Cardiac muscle cell (in vitro differentiated cells and primary cell): ENCODE measurements around the gene RNLS. TPM values are rescaled to one million over a fixed set of nuclear protein-coding genes. Genes with fewer than 3 reads are reported as not detected.

Source experiments
- DNase-seq, 2 donors: peaks; one replicate each; pipeline versions ENCODE4 v3.0.0 to v3.0.0-alpha.2; 2010 to 2017; ENCODE audit warnings: low read depth in 1 of 2, low spot score in 1 of 2
- H3K27ac ChIP-seq: fragments of 200-600 bp; sonication (generic); 2 replicates; pipeline ENCODE4 v1.5.1; 2016
- H3K27me3 ChIP-seq: fragments of 200-600 bp; sonication (generic); 2 replicates; pipeline ENCODE4 v1.6.0; 2016; ENCODE audit warnings: control low read depth
- H3K36me3 ChIP-seq: fragments of 200-600 bp; sonication (generic); 2 replicates; pipeline ENCODE4 v1.5.1; 2016; ENCODE audit warnings: control low read depth
- H3K4me1 ChIP-seq: fragments of 200-600 bp; sonication (generic); 2 replicates; pipeline ENCODE4 v1.8.1; 2017; ENCODE audit warnings: low read depth, mild to moderate bottlenecking, mixed run types
- H3K4me3 ChIP-seq: fragments of 200-600 bp; sonication (generic); 2 replicates; pipeline ENCODE4 v1.5.1; 2016; ENCODE audit warnings: mild to moderate bottlenecking
- H3K9me3 ChIP-seq: fragments of 200-600 bp; sonication (generic); 2 replicates; pipeline ENCODE4 v1.5.1; 2017; ENCODE audit warnings: low read depth, mild to moderate bottlenecking, control low read depth
- CTCF ChIP-seq: IDR thresholded peaks from 2 replicates; pipeline ENCODE4 v1.5.1; 2012; ENCODE audit warnings: low read depth, mild to moderate bottlenecking, low read length
- polyA plus RNA-seq: library from polyadenylated mRNA; unstranded; fragments of >200 nt; fragmentation: Nextera tagmentation; extraction: Ambion mirVana; gene quantifications from 2 replicates; pipeline ENCODE4 v1.2.1, GENCODE V29; 2016
- total RNA-seq: library from RNA; depleted of rRNA; stranded (reverse); fragments of >200 nt; gene quantifications from 2 replicates; pipeline ENCODE4 v1.2.3, GENCODE V29; 2016

The RNLS gene
- total and polyA plus RNA-seq, 2 experiments from 2014 or later = 6.9 to 13.9 TPM

GRCh38 chr10:88536437-88536836 is 46.7 kb downstream of the RNLS start:
- H3K27me3 ChIP-seq = no peaks in the 10 kb centered on the region
- no peak overlapping the region for H3K27ac ChIP-seq
- TF ChIP-seq CTCF = no peak
- no peak for DNase-seq
- no peaks in the 10 kb centered on the region for H3K4me1 ChIP-seq
- no peak overlapping the region for H3K4me3 ChIP-seq
- no peaks in the 10 kb centered on the region for H3K9me3 ChIP-seq
- no peaks in the 10 kb centered on the region for H3K36me3 ChIP-seq

- no peak for DNase-seq
- no peak overlapping the region for H3K4me3 ChIP-seq
- H3K36me3 ChIP-seq = no peaks in the 10 kb centered on the region
- no peak overlapping the region for H3K27ac ChIP-seq
- no peaks in the 10 kb centered on the region for H3K9me3 ChIP-seq
- TF ChIP-seq CTCF = no peak
- no peaks in the 10 kb centered on the region for H3K4me1 ChIP-seq
- no peaks in the 10 kb centered on the region for H3K27me3 ChIP-seq
Observed at GRCh38 chr10:88534072-88534665, 48.9 kb downstream of the RNLS start.

GRCh38 chr10:88531392-88532052 is 51.6 kb downstream of the RNLS start:
- no peak overlapping the region for H3K4me3 ChIP-seq
- no peaks in the 10 kb centered on the region for H3K36me3 ChIP-seq
- H3K27me3 ChIP-seq = no peaks in the 10 kb centered on the region
- DNase-seq = no peak
- no peak overlapping the region for H3K27ac ChIP-seq
- no peaks in the 10 kb centered on the region for H3K9me3 ChIP-seq
- no peak for TF ChIP-seq CTCF
- no peaks in the 10 kb centered on the region for H3K4me1 ChIP-seq

- H3K9me3 ChIP-seq = no peaks in the 10 kb centered on the region
- H3K4me1 ChIP-seq = no peaks in the 10 kb centered on the region
- H3K27me3 ChIP-seq = no peaks in the 10 kb centered on the region
- no peak overlapping the region for H3K4me3 ChIP-seq
- TF ChIP-seq CTCF = no peak
- no peak for DNase-seq
- no peak overlapping the region for H3K27ac ChIP-seq
- H3K36me3 ChIP-seq = no peaks in the 10 kb centered on the region
Observed at GRCh38 chr10:88530629-88531391, 52.3 kb downstream of the RNLS start.

GRCh38 chr10:88530093-88530492 is 53.0 kb downstream of the RNLS start:
- H3K4me3 ChIP-seq = no peak overlapping the region
- no peak for DNase-seq
- TF ChIP-seq CTCF = no peak
- H3K36me3 ChIP-seq = no peaks in the 10 kb centered on the region
- no peak overlapping the region for H3K27ac ChIP-seq
- no peaks in the 10 kb centered on the region for H3K27me3 ChIP-seq
- H3K9me3 ChIP-seq = no peaks in the 10 kb centered on the region
- H3K4me1 ChIP-seq = no peaks in the 10 kb centered on the region
